ENCODE measurements around the gene C1orf56.

C1orf56 gene

DNA sequence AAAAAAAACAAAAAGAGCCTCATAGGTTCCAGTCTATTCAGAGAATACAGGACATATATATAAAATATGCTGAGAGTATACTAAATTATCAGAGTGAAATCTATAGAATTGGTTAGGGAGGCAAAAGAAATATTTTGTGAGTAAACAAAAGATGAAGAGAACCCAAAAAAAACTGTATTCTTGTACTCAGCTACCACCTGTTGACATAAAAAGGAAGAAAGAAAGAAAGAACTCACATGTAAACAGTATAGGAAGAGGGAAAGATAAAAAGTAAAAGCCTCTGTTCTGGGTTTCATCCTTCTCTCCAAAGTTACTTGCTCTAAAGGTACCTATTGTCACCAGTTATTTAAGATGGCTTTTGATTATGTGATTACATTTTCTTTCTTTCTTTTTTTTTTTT, 21.1 kb upstream of the C1orf56 start:
- no peak for DNase-seq

- DNase-seq, result no peak
These were observed 15.4 kb upstream of the C1orf56 start for GRCh38 chr1:151032164-151032563.

DNA sequence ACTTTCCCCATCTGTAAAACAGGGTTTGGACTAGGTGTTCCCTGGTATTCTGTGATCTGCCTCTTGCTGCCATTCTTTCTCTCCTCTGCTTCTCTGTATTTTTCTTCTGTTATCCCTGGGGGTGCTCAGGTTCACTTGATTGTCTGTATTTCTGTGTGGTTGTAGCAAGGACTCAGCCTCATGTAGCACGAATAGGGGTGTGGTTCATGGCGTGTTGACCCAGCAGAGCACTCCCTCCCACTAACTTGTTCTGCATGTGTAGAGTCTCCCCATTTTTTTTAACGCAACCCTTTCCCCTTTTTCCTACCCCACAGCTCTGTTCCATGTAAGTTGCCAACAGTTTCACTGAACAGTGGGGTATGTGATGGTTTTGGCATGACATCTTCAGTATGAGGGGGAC, 12.4 kb upstream of the C1orf56 start:
- DNase-seq, result no peak

- no peak for DNase-seq
These were observed 11.2 kb upstream of the C1orf56 start, which contains the start of gene BNIPL for GRCh38 chr1:151036356-151036755. TSS of gene BNIPL (plus strand) at chr1:151036586. CDS start at chr1:151036726, 140 bp downstream.

- no peak for DNase-seq
These were observed 10.5 kb upstream of the C1orf56 start for GRCh38 chr1:151037032-151037431.

DNA sequence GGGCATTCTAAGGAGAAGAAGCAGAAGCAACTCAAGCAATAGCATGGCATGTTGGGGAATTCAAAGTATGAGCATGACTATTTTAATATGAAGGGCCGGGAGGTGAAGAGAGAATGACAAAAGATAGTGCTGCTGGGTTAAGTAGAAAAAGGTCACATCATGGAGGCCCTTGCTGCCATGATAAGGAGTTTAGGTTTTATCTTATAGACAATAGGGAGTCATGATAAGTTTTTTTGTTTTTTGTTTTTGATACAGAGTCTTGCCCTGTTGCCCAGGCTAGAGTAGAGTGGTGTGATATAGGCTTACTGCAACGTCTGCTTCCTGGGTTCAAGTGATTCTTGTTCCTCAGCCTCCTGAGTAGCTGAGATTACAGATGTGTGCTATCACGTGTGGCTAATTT, 8.0 kb upstream of the C1orf56 start:
- DNase-seq, result peak; percentile 52

GRCh38 chr1:151043163-151043562, 4.4 kb upstream of the C1orf56 start:
- no peak for DNase-seq

DNA sequence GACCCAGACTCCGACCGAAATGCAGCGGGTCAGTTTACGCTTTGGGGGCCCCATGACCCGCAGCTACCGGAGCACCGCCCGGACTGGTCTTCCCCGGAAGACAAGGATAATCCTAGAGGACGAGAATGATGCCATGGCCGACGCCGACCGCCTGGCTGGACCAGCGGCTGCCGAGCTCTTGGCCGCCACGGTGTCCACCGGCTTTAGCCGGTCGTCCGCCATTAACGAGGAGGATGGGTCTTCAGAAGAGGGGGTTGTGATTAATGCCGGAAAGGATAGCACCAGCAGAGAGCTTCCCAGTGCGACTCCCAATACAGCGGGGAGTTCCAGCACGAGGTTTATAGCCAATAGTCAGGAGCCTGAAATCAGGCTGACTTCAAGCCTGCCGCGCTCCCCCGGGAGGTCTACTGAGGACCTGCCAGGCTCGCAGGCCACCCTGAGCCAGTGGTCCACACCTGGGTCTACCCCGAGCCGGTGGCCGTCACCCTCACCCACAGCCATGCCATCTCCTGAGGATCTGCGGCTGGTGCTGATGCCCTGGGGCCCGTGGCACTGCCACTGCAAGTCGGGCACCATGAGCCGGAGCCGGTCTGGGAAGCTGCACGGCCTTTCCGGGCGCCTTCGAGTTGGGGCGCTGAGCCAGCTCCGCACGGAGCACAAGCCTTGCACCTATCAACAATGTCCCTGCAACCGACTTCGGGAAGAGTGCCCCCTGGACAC, 534 bp downstream of the C1orf56 start:
- peak; percentile 90 for DNase-seq

DNA sequence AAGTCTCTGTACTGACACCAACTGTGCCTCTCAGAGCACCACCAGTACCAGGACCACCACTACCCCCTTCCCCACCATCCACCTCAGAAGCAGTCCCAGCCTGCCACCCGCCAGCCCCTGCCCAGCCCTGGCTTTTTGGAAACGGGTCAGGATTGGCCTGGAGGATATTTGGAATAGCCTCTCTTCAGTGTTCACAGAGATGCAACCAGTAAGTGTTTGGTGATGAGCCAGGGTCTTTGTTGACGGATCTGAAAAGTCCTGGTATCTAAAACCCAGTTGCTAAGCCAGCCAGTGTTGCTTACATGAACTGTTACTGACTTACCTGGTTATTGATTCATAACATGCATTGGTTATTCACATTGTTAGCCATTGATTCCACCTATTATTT, 1.1 kb downstream of the C1orf56 start:
- no peak for DNase-seq

DNA sequence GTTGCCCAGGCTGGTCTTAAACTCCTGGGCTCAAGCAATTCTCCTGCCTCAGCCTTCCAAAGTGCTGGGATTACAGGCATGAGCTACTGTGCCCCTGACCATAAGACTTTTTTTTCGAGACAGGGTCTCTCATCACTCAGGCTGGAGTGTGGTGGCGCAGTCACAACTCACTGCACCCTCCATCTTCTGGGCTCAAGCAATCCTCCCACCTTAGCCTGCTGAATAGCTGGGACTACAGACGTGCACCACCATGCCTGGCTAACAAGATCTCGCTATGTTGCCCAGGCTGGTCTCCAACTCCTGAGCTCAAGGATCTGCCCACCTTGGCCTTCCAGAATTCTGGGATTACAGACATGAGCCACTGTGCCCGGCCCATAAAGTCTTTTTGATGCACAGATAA, 1.9 kb downstream of the C1orf56 start:
- DNase-seq, result no peak

DNA sequence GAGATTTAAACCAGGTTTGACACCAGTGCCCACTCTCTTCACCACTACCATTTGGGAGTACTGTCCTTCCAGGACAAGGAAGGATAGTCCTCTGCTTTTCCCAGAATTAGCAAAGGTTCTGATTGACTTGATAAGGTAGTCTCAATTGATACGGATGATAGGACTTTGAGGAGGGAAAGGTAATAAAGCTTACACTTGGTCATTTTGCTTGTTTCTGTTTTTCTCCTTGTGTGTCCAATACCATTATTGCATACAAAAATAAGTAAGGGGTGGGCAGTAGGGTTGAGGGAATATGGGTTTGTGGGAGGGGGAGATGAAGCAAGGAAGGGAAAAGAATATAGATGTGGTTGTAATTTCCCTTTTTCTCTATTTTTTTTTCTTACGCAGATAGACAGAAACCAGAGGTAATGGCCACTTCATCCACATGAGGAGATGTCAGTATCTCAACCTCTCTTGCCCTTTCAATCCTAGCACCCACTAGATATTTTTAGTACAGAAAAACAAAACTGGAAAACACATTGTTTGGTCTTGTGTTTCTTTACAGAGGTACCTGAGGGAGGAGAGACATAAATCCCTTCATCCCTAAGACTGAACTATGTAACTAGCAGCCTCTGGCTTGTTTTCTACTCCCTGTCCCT, 2.6 kb downstream of the C1orf56 start:
- no peak for DNase-seq

DNA sequence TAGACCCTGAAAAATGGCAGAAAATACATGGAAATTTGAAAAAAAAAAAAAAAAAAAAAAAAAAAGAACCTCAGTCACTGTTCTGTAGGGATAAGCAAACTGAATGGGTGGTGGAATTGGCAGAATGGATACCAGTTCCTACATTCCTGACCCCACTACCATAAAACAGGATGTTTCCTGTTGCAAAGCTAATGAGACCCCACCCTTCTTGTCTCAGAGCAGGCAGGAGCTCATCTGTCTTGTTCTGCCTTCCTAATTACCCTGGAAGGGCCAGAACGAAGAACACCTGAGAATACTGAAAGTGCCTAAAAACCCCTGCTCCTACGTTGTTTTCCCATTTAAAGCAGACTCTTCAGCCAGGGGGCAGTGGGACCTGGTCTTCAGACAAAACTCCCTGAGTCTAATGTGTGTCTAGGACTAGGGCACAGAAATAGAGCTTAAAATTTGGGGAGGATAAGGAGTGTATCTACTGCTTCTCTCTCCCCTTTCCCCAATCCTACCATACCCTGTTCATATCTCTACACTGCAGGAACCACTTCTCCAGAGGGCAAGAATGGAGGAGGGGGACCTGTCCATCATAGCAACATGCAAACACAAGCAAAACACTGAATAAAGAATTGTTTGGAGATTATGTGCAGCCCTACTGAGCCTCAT, 3.9 kb downstream of the C1orf56 start:
- DNase-seq, result no peak

DNA sequence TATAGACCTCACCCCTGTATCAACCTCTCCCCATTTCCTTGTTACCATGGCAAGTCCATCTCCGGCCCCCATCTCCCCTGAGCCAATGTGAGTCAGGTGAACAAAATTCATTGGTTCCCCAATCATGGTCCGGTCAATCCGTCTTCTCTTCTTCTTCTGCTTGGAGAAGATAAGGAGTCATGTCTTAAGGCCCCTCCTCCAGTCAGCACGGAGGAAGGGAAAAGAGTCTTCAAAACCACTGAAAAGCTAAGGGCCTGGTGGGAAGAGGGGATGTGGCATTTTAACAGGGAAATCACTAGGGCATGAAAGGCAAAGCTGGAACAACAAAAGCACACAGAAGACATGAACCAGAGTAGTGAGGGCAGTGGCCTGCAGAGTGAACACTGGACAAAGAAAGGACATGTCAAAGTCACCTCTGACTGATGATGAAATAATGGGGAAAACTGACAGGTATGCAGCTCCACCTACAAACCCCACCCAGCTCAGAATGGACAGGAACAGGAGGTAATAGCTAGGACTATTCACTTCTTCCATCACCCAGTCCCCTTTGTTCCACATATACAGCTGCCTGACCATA, 7.5 kb downstream of the C1orf56 start:
- DNase-seq, result peak; percentile 80

DNA sequence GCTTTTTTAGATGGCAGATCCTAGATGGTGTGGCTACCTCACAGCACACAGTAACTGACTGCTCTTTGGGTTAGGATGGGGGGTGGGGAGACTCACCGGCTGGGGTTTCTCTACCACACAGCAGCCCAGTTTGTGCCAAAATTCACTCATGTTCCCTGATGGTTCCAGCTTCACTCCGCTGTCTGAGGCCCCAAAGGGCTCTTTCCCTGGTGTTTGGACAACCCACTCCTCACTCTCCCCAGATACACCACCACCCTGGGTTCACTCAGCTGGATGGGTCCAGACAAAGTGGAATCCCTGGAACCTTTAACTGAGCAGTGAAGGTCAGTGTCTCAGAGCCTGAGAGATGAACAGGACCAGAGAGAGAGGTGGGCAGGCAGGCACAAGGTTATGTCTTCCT, 8.0 kb downstream of the C1orf56 start:
- DNase-seq, result no peak

GRCh38 chr1:151056149-151056548, 8.6 kb downstream of the C1orf56 start:
- peak; percentile 82 for DNase-seq

DNA sequence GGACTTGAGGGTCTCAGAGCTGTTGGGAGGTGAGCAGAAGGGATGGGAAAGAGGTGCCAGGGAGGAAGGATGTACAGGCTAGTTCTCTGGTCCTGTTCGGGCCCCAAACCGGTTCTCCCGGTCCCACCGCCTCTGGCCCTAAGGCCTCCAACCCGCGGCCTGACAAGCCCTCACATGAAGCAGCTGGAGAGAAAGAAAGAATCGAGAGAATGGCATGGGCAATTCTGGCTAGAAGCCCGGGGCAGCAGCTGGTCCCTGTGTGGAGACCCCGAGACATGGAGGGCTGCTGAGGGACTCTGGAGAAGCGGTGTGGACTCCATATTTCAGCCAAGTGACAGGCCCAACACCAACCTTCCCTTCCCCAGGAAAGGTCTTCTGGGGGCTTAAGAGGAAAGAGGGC, 11.1 kb downstream of the C1orf56 start:
- peak; percentile 29 for DNase-seq

- DNase-seq, result peak; percentile 95
These were observed 11.8 kb downstream of the C1orf56 start, which contains the start of gene CDC42SE1 for GRCh38 chr1:151059109-151060006. TSS of gene CDC42SE1 (minus strand) at chr1:151059622. CDS start at chr1:151055730, 3,892 bp downstream.

GRCh38 chr1:151060007-151060656, 12.6 kb downstream of the C1orf56 start, which contains the start of gene MLLT11:
TSS of gene MLLT11 (plus strand) at chr1:151060397. CDS start at chr1:151067225, 6,828 bp downstream.
- peak; percentile 70 for DNase-seq

GRCh38 chr1:151060657-151061421, 13.3 kb downstream of the C1orf56 start:
- no peak for DNase-seq

DNA sequence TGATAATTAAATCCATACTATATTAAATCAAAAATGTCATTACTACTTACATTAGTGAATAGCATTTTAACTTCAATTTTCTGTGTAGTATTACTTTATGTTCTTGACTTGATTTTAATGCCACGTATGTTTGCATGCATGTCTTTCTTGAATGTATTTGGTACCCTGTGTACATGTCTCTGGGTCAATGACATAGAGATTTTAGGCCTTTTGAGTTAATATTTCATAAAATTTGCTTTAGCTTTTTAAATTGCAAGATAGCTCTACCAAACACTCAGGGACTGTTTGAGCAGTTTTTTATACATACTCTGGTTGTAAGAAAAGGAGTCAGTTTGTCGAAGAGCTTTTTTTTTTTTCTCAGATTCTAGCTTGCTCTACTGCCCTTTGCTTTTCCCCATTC, 14.2 kb downstream of the C1orf56 start:
- DNase-seq, result no peak

DNA sequence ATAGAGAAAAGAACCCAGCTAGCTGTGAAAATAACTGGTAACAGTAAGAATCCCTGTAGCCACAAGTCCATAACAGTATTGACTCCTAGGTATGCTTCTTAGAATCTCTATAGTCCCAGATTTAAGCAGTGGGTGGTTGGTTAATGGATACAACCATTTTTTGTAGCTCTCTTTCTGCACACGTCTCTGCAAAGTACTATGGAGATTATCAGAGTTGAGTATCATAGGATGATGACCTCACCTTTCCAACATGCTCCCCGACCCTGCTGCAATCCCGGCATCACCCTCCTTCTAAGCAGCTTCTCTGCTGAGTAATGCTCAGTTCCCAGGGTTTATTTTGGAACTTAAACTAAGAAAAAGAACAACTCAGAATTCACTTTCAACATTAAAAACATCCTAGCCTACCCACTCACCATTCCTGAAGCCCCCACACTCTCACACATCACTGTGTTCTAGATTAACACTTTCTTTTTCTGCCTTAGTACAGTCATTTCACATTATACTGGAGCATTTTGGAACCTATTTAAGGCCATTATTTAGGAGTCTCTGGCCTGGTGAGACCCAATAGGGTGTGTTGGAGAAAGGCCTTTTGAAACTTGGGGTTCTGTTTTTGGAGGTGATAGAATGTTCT, 15.3 kb downstream of the C1orf56 start:
- DNase-seq, result no peak
